HCT116 (cell line): ENCODE results near the gene STAM2.

Experiments
- ATF3 ChIP-seq: IDR thresholded peaks from 2 replicates; pipeline ENCODE4 v1.6.1; 2012
- POLR2A ChIP-seq: IDR thresholded peaks from 2 replicates; pipeline ENCODE4 v1.7.0; 2011; ENCODE audit warnings: borderline replicate concordance; ENCODE audit not compliant: insufficient read depth, insufficient read length; ENCODE audit errors: extremely low read depth
- POLR2AphosphoS5 ChIP-seq: IDR thresholded peaks from 2 replicates; pipeline ENCODE4 v1.6.1; 2011; ENCODE audit warnings: mild to moderate bottlenecking, low read depth, low read length, moderate library complexity

GRCh38 chr2:152126664-152127063 lies 48.9 kb downstream of the STAM2 start:
- TF ChIP-seq POLR2A (no peak), POLR2AphosphoS5 (no peak), ATF3 (no peak)
